A673 (cell line): Measurements from ENCODE around the gene SLC28A1. TPM values are rescaled to one million over a fixed set of nuclear protein-coding genes. Genes with fewer than 3 reads are reported as not detected.

Experiments used
- BruUV-seq: library from RNA; stranded (reverse); fragments of 400-500 nt; replicated peaks from 2 replicates; lab custom pipeline; 2021; lab: Mats Ljungman, UMichigan
- CTCF ChIA-PET: fragments of 300-600 bp; sonication (Branson Sonifier 250); formaldehyde crosslinking; loops from one replicate; lab custom pipeline; 2022; ENCODE audit warnings: antibody characterized with exemption; lab: Charles Lee
- POLR2A ChIA-PET: fragments of 300-600 bp; sonication (Branson Sonifier 250); formaldehyde crosslinking; loops from one replicate; lab custom pipeline; 2022; ENCODE audit warnings: antibody characterized with exemption; ENCODE audit not compliant: low non-redundant PET; lab: Charles Lee
- DNase-seq: peaks from one replicate; pipeline ENCODE4 v3.0.0-alpha.2; 2015; ENCODE audit warnings: low spot score
- H3K27ac ChIP-seq: fragments of 200-600 bp; sonication (generic); 2 replicates; pipeline ENCODE4 v1.5.1; 2016; ENCODE audit warnings: mixed run types, low read depth, mild to moderate bottlenecking, mixed read lengths, antibody characterized with exemption, low read length; ENCODE audit not compliant: poor library complexity, severe bottlenecking
- H3K27me3 ChIP-seq: fragments of 200-600 bp; sonication (generic); replicated peaks from 2 replicates; pipeline ENCODE4 v1.6.1; 2017; ENCODE audit warnings: mixed run types, low read depth, mild to moderate bottlenecking, mixed read lengths, antibody characterized with exemption, low read length; ENCODE audit not compliant: insufficient read depth, poor library complexity
- H3K36me3 ChIP-seq: fragments of 200-600 bp; sonication (generic); 2 replicates; pipeline ENCODE4 v1.6.1; 2016; ENCODE audit warnings: mixed run types, mild to moderate bottlenecking, mixed read lengths, antibody characterized with exemption, low read length; ENCODE audit not compliant: insufficient read depth, poor library complexity, severe bottlenecking
- H3K4me1 ChIP-seq: fragments of 200-600 bp; sonication (generic); 2 replicates; pipeline ENCODE4 v1.6.1; 2017; ENCODE audit warnings: mixed run types, mild to moderate bottlenecking, mixed read lengths, antibody characterized with exemption, low read length; ENCODE audit not compliant: insufficient read depth, poor library complexity, severe bottlenecking
- H3K4me3 ChIP-seq: fragments of 200-600 bp; sonication (generic); 2 replicates; pipeline ENCODE4 v1.5.1; 2016; ENCODE audit warnings: low read depth, mixed run types, mild to moderate bottlenecking, mixed read lengths, low read length; ENCODE audit not compliant: poor library complexity, severe bottlenecking
- H3K9me3 ChIP-seq: fragments of 200-600 bp; sonication (generic); 2 replicates; pipeline ENCODE4 v1.6.1; 2016; ENCODE audit warnings: mixed run types, low read depth, mild to moderate bottlenecking, mixed read lengths, antibody characterized with exemption, low read length; ENCODE audit not compliant: poor library complexity, severe bottlenecking
- EZH2 ChIP-seq: fragments of 200-600 bp; sonication (generic); IDR thresholded peaks from 2 replicates; pipeline ENCODE4 v1.6.1; 2017; ENCODE audit warnings: borderline replicate concordance, low read depth, mild to moderate bottlenecking, mixed read lengths, antibody characterized with exemption, low read length; ENCODE audit not compliant: poor library complexity, severe bottlenecking
- intact Hi-C: fragments of 100-400 bp; cut with micrococcal nuclease; formaldehyde crosslinking; loops from one replicate; pipeline ENCODE4 v1.10.0; 2022; ENCODE audit not compliant: unreplicated experiment
- total RNA-seq: library from RNA; stranded (reverse); gene quantifications from 2 replicates; pipeline ENCODE4 v1.2.3, GENCODE V29; 2021
- TF ChIP-seq, protein P1 (sequence below): fragments of 300-800, 200-600 bp; sonication (generic); conservative IDR thresholded peaks from 2 replicates; pipeline ENCODE4 v1.5.1; 2017; ENCODE audit warnings: low read depth, mild to moderate bottlenecking, antibody characterized with exemption, low read length, moderate library complexity, mixed read lengths

SLC28A1 gene
- total RNA-seq, 1 experiment from 2014 or later, result not detected

DNA sequence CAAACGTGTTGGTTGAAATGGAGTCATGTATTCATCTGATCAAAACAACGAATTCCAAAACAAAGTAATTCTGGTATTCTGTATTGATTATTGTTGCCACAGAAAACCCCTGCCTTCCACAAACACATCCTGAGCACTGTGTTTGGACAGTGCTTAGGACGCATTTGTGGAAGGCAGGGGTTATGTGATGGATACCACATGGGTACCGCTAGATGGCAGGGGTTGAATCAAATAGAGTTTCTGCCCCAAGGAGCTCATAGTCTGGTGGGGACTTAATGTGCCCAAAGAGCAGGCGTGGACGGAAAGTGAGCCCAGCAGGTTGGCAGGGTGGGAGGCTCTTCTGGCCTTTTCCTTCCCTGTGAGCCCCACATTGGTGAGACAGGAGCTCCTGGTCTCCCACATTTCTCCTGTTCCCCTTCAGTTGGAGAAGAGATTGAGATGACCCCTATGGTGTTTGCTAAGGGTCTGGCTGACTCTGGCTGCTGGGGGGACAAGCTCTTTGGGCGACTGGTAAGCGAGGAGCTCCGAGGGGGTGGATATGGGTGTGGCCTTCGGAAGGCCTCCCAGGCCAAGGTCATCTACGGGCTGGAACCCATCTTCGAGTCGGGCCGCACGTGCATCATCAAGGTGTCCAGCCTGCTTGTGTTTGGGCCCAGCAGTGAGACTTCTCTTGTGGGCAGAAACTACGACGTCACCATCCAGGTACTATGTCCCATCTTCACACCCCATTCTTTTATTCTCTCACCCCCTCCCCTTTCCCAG is 22.1 kb upstream of the SLC28A1 start:
- POLR2A ChIA-PET, result no interaction called here
- no peaks in the 10 kb centered on the region for H3K4me1 ChIP-seq
- intact Hi-C loops, result no loop called here
- H3K27ac ChIP-seq, result no peak overlapping the region
- no TSS peak for BruUV-seq
- H3K27me3 ChIP-seq, result no peaks in the 10 kb centered on the region
- CTCF ChIA-PET, result no interaction called here
- H3K4me3 ChIP-seq, result no peak overlapping the region
- no peaks in the 10 kb centered on the region for H3K9me3 ChIP-seq
- H3K36me3 ChIP-seq, result no peaks in the 10 kb centered on the region
- TF ChIP-seq, protein P1, sequence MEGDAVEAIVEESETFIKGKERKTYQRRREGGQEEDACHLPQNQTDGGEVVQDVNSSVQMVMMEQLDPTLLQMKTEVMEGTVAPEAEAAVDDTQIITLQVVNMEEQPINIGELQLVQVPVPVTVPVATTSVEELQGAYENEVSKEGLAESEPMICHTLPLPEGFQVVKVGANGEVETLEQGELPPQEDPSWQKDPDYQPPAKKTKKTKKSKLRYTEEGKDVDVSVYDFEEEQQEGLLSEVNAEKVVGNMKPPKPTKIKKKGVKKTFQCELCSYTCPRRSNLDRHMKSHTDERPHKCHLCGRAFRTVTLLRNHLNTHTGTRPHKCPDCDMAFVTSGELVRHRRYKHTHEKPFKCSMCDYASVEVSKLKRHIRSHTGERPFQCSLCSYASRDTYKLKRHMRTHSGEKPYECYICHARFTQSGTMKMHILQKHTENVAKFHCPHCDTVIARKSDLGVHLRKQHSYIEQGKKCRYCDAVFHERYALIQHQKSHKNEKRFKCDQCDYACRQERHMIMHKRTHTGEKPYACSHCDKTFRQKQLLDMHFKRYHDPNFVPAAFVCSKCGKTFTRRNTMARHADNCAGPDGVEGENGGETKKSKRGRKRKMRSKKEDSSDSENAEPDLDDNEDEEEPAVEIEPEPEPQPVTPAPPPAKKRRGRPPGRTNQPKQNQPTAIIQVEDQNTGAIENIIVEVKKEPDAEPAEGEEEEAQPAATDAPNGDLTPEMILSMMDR, result no peak
- no peak for TF ChIP-seq EZH2
- DNase-seq, result no peak

DNA sequence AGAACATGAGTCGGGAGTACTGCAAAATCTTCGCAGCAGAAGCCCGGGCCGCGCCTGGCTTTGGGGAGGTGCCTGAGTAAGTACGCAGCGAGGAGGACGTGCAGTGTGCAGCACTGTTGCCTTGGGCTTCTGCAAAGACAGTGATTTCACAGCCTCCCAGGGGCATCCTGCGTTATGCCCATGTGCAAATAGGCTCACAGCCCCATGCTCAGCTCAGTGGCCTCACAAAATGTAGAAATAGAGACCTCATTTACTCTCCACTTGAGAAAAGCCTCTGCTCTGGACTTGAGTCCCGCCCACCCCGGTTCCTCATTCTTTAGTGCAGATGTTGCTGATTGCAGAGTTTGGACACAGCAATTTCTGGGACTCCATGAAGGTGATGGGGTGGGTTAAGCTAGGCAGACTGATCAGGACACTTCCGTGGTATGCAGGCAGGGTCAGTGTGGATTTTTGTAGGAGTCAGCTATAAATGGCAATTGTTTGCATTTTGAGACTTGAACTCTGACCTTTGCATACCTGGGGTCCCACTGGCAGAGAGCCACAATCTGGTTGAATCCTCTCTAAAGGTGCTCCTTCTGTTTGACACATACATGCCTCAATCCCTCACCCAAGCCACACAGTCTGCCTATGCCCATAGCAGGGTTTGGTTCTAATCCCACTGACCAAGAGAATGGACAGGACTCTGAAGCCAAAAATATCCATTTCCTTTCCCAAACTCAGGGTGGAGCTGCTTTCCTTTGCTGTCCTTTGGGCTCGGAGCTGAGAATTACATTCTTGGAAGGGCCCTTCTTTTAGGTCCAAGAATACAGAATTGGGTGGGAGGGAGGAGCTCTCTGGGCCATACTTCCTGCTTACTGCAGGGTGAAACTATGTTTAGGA is 20.7 kb upstream of the SLC28A1 start:
- H3K27ac ChIP-seq, result no peak overlapping the region
- ChIA-PET POLR2A (no interaction called here), CTCF (no interaction called here)
- no peaks in the 10 kb centered on the region for H3K9me3 ChIP-seq
- H3K36me3 ChIP-seq, result no peaks in the 10 kb centered on the region
- intact Hi-C loops, result no loop called here
- H3K4me1 ChIP-seq, result no peaks in the 10 kb centered on the region
- no peak overlapping the region for H3K4me3 ChIP-seq
- no peak for DNase-seq
- H3K27me3 ChIP-seq, result no peaks in the 10 kb centered on the region
- TF ChIP-seq, protein P1, result no peak
- TF ChIP-seq EZH2, result no peak
- BruUV-seq, result no TSS peak

DNA sequence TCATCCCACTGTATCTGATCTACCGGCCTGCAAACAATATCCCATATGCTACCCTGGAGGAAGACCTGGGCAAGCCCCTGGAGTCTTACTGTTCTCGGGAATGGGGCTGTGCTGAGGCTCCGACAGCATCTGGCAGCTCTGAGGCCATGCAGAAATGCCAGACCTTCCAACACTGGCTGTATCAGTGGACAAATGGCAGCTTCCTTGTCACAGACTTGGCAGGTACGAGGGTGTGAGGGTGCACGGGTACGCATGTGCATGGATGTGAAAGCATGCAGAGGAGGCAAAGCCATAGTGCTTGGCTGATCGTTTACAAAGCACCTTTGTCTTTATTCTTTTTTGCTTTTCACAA is 20.0 kb upstream of the SLC28A1 start:
- CTCF ChIA-PET, result no interaction called here
- H3K27ac ChIP-seq, result no peak overlapping the region
- no peak overlapping the region for H3K4me3 ChIP-seq
- no peaks in the 10 kb centered on the region for H3K9me3 ChIP-seq
- no peak for DNase-seq
- intact Hi-C loops, result no loop called here
- no peaks in the 10 kb centered on the region for H3K27me3 ChIP-seq
- no peaks in the 10 kb centered on the region for H3K36me3 ChIP-seq
- no TSS peak for BruUV-seq
- POLR2A ChIA-PET, result no interaction called here
- H3K4me1 ChIP-seq, result no peaks in the 10 kb centered on the region
- no peak for TF ChIP-seq EZH2
- TF ChIP-seq, protein P1, result no peak
